ENCODE measurements around the gene CLTRN.
"Not testable (repeated sequence)": the region's sequence is repeated elsewhere in the genome, so short reads cannot be mapped to it uniquely, and the experiment has no call there.

Gene CLTRN

DNA sequence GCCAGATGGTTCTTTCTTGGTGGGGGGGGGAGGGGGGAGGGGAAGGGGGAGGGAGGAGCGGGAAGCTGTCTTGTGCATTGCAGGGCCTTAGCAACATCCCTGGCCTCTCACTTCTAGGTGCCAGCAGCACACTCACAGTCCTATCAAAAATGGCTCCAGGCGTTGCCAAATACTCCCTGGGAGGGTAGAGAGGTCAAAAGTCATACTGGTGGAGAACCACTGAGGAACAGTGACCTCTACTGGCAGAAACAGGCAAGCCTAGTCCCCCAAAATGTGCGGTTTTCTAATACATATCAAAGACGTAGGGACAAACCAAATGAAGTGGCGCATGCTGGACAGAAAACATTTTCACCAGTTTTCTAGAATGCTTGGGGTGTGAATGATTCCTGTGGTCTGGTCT, 17.1 kb downstream of the CLTRN start:
- not testable (repeated sequence) for DNase-seq

DNA sequence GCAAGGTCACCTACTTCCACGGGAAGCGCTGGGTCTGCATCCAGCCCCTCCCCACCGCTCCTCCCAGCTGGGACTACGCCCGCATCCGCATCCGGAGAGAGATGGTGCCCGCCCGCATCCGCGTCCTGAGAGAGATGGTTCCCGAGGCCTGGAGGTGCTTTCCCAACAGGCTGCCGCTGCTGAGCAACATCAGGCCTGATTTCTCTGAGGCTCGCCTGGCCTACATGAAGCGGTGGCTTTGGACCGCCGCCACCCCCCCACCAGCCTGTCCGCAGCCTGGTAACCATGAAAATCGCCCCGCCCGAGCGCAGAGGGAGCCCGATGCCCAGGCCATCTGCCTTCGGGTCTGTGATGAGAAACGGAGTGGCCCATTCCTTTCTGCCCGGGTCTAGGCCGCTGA, 18.1 kb downstream of the CLTRN start:
- no peak for DNase-seq

DNA sequence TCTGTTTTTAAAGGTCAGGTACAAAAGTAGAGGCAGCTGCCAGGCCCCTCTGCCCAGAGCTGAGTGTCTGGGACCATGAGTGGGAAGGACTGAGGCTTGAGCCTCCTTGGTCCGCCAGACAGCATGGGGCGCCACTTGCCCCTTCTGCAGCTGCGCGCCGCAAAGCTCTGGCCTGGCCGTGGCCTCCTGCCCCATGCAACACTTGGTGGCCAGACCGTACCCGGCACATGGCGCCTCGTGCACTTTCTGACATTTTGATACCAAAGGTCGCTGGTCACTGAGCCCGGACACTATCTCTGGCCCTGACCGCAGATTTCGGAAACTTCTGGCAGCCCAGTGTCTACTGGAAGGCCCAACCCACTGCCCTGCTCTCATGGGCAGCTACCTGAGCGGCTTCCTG, 18.6 kb downstream of the CLTRN start:
- no peak for DNase-seq

DNA sequence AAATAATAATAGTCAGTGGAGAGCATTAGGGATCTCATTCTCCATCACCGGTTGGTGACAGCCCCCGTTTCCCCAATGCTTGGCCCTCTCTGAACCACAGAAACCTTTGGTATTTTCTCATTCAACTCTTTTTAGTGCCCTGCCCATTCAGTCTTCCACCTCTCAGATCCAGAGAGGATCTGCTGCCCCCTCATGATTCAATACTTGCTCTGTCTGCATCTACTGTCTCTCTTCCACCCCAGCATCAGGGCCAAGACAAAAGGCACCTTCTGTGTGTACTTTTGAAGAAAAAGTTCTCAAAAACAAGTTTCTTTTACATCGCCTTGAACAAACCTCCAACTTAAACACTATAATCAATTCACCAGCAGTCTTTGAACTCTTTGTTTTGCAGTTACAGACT, 19.3 kb downstream of the CLTRN start:
- DNase-seq = no peak

DNA sequence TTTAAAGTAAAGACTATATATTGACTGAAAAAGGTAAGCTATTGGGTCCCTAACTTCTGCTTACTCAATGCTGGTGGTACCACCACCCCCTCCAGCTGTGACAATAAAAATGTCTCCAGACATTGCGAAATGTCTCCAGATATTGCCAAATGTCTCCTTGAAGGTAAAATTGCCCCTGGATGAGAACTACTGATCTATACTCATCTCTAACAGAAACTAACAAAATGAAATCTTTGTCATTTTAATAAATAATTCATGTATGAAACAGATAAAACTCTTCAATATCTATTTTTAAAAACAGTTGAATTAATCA, 20.1 kb downstream of the CLTRN start:
- DNase-seq = no peak

DNA sequence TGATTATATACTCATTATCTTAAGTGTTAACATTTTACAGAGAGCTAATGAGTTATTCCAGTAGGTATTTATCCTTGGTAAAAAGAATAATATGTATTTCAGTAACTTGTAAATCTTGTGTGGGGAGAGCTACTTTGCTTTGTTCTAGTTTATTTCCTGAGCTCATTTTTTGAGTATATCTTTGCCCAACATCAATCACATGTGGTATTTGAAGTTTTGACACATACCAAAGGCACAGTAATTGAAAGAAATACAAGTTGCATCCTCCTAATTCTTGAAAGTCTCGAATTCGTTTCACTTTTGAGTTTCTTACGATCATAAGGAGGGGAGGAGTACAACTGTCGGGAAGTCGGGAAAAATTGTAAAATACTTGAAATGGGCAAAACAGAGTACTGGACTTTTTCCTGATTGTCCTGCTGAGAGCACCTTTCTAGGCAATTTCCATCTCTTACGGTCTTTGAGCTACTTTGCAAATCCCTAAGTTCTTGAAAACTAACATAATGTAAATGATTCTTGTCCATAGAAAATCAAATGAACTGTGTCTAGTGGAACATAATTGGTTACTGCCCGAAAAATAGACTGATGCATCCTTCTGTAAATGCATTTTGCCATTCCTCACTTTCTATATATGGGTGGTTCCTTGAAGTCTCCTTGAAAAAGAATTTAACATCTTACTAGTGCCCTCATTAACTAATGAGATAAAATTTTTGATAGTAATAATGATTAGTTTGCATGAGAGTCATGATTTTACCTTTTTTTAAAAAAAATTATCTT, 20.6 kb downstream of the CLTRN start:
- DNase-seq = no peak

DNA sequence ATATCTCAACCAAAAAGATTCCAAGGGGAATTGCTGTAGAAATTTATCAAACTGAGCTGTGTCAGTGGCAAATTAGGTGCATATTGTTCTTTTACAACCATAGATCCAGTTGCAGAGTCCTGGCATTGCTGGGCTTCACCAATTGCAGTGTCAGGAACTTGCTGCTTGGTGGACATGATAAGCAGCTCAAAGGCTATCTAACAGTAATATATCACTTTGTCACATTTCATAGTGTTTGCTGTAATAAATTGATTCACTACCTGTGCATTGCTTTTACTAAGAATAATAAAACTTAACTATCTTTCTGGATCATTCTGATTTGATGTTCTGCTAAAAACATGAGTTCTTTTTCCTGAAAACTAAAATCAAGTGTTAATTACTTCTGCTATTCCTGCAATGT, 33.0 kb downstream of the CLTRN start:
- DNase-seq = no peak

DNA sequence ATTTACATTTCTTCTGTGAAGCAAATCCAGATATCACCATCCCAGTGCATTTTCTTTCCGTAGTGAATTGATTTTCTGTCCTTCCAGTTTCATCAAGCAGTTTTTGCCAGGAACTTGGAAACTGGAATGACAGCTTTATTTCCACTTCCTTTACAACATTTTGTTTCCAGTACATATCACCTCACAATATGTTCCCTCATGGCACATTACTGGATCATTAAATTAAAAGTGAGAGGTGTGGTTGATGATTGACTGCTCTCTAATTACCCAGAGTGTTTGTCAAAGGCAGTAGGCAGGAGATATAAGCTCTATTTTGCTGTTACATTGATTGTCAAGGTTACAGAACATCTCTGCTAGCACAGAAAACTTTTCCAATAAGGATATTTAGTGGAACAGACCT, 41.6 kb downstream of the CLTRN start:
- no peak for DNase-seq

DNA sequence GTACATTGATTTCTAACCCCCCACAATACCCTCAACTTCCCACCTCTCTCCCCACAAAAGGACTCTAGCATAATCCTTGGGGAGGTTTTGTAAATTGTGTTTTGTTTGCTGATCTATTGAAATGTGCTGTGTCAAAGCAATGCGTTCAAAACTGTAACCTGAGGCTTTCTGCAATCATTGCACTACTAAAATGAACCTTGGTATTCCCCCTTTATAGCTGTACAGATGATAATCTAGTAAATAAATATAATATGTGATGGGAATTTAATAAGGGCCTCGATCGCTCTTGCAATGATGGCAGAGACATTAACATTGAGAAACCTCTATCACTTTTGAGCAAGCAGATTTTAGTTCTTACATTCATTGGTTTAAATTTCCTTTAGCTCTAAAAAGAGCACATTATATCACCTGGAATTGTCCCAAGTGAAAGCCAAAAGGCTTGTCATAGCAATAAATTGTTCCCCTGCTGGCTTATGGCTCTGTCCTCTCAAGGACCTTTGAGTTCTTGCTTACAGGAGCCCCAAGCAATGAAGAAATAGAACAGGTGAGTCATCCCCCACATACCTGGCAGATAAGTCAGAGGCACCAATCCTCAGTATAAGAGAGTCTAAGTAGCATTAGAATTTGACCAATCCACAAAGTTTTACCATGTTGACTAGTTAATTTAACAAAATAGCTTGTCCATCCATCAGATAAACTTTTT, 45.4 kb downstream of the CLTRN start:
- DNase-seq = no peak

DNA sequence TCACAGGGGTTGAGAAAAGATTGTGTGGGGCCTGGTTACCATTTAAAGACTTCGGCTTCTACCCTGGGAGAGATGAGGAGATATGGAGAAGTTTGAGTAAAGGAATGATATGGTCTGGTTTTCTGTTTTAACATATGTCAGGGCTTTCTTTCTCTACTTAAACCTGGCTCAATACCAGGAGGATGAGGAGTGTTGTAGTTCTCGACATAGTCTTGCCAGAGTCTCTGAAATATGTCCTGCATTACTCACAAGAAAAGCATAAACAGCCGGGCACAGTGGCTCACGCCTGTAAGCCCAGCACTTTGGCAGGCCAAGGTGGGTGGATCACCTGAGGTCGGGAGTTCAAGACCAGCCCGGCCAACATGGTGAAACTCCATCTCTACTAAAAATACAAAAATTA, 47.5 kb downstream of the CLTRN start:
- DNase-seq = no peak

DNA sequence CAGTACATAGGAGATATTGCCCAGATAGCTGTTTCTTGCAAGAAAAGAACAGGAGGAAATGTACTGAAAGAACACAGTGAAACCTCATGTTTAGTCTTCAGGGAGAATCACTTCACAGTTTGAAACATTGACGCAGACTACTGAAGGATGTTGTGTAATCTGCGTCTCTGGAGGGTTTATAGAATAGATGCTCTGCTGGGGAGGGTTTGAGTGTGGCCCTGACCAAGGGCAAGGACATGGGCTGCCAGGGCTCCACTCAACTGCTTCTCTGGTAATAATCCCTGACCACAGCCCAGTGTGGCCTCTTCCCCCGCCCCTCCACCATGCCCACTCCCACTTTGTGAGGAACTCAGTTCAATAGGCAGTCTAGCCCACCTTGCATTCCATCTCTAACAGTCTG, 48.1 kb downstream of the CLTRN start:
- no peak for DNase-seq

DNA sequence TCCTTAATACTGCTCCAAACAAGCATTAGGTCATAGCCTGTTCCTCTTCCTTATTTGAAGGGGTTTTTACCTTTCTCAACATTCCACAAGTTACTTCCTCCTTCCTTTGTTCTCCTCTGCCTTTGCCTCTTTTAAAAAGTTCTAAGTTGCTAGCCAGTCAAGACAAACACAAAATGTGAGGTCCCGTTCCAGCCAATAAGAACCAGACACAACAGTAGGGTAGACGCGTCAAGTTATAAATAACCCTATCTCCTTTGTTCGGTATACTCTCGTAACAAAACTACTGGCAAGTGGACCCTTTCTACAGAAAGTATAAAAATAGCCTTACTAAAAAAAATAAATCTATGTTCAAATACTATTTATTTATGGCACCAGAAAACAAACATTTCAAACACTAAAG, 57.5 kb downstream of the CLTRN start:
- DNase-seq = no peak

DNA sequence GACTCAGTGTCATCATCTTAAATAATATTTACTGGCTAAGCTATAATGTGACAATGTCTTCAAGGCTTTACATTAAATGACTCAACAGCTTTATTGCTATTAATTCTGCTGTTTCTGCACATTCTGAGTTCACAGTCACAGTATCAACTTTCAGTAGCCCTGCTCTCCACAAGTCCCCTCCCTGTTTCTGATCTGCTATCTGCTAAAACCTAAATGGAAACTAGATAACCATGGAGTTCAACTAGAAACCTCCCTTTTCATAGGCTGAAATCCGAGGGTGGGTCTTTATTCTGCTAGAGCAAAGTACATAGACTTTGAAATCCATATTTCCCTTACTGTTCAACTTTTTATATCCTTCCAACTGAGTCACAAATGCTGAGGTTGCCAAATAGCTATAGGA, 58.5 kb downstream of the CLTRN start:
- no peak for DNase-seq

DNA sequence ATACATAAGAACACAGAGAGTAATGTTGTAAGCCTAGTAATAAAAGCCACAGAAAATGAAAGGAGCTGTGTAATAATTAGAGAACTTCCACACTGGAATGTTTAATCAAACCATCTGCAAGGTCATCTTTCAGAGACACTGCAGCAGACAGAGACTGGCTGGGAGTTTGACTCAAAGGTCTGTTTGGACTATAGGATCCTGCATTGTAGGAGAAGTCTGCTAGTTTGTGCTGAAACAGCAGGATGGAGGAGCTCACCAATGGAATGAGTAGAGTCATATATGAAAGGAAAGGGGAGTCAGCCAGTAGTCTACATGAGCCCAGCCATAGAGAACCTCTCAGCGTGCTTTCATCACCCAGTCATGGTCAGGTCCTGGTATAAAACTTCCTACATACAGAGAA, 59.4 kb downstream of the CLTRN start:
- DNase-seq = no peak

DNA sequence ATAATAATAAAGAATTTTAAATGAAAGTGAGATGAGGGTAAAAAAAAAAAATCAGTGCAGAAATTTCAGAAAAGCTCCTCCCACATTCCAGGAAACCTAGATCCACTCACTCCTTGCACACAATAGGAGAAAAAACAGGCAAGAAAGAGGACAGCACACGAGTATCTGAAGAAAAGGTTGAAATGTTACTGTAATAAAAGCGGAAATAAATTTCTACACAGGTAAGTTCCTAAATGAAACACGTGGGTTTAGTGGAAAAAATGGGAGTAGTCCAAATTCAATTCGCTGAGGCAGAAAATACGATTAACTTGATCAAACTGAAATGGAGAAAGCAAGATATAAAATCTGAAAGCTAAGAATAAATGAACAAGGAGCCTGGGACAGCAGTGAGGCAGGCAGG, 61.8 kb downstream of the CLTRN start:
- no peak for DNase-seq

DNA sequence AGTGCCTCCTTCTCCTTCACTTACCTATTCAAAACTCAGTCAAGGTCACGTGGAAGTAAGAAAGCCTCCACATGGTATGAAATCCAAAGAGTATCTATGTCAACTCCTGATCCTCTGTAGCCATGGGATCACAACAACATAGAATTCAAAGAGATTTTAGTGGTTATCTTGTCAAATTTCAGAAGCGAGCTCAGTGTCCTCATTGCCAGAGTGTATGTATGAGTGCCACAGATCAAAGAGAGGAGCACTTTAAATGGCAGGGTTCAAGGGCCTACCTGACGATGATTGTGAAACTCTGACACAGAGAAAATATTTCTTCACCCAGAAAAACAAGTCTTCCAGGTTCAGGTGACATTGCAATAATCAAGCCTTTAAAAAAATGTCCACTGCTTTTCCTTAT, 62.7 kb downstream of the CLTRN start:
- DNase-seq = no peak

DNA sequence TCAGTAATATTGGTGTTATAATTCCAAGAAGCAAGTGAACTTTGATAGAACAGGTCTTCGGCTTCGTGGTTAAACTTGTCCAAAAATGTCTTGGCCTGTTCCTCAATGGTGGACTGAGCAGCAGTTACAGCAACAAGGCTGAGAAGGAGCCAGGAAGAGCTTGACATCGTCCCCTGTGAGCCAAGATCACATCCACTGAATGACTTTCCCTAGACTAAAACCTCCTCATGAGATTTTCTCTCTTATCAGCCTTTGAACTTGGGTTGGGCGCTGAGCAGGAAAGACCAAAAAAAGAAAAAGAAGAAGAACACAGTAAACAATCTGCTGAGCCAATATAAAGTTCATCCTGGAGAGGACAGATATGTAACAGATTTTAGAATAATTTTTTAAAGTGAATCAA, 63.9 kb downstream of the CLTRN start, which contains the start of gene ACE2:
Gene ACE2 (minus strand): TSS at position 216 of the 400 bp plus-strand sequence. CDS start 49 bp downstream, at position 167.
- DNase-seq = no peak

DNA sequence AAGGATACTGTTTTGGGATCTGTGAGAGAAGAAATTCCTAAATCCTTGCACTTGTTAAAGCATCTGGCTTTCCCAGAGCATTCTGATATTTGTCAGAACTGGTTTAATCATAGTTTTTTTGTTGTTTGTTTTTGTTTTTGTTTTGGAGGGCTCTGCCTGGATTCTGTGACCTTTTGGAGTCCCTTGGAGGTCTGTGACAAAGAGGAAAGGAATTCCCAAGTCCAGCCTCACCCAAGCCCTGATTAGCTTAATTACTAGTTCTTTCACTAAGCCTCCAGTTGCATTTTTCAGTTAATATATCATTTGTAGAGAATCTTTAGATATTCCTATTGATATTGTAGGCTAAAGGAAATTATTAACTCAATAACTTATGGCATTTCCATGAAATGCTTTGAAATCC, 64.6 kb downstream of the CLTRN start:
- DNase-seq = no peak

DNA sequence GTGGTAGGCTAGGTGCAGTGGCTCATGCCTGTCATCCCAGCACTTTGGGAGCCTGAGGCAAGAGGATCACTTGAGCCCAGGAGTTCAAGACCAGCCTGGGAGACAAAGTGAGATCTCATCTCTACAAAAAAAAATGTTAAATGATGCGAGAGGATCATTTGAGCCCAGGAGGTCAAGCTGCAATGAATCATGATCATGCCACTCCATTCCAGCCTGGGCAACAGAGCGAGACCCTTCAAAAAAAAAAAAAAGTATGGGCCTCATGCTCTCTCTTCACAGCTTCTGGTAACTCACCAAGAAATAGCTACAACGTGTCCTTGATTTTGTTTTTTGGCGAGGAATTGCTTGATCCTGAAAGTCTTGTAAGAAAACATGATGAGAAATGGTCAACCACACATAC, 65.1 kb downstream of the CLTRN start:
- no peak for DNase-seq

DNA sequence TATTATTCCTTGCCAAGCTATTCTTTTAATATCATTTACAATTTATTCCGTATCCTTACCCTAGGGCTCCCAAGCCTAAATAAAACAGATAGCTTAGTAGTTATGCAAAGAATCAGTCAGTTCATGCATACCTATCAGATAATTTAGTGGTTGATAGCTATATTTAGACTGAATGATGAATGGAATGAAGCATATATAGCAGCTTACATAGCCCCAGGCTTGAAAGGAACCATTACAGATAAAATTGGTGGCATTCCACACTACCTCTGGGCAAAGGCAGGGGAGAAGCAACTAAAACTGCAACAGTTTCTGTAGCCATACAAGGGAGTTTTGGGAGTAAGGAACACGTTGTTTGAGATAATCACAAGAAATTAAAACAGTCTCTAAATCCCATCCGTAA, 66.6 kb downstream of the CLTRN start:
- no peak for DNase-seq

DNA sequence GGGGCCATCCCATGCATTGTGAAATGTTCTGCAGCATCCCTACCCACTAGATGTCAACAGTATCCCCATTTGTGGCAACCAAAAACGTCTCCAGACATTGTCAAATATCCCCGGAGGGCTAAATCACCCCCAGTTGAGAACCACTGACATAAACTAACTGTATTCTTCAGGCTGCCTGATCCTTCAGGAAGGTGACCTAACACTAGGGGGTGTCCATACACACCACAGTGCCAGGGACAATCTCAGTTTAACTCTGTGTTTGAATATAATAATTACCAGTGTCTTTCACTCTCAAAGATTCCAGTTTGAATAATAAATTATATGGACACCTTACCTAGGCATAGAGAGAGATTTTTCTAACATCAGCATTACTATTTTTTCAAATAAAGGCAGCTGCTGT, 70.2 kb downstream of the CLTRN start:
- no peak for DNase-seq

DNA sequence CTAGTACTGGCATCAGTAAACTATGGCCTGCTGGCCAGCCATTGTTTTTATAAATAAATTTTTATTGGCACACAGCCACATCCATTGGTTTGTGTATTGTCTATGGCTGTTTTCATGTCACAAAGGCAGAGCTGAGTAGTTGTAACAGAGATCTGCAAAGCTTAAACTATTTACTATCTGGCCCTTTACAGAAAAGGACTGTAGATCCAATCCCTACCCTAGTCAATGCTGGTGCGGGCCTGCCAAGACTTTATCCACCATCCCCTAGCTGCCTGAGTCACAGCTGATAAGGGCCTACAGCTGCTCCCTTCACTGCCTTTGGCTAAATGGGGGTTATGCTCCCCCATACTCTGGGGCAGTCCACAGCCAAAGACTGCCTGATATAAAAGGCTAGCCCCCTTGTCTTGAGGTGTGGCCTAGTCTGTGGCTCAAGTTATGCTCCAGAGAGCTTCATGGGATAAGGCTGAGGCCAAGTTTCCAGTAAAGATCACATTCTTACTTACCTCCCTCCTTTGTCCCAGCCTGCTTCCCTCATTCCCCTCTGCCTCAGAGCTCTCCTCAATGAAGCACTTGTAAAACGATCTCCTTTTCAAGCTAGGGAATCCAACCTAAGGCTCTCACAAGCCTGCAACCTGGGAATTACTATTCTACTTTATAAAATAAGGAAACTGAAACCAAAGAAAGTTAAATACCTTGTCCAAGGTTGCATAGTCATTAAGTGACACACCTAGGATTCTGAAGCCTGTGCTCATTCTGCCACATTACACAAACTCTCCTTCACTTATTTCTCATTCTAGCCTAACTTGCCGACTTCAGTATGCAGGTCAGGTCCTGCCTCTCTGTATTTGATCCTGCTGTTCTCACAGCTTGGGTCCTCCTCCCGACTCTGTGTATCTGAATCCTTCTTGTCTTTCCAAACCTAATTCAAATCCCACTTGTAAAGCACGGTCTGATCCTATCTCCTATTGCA, 84.5 kb downstream of the CLTRN start:
- no peak for DNase-seq
